ENCODE results near the gene CKS2.

DNA sequence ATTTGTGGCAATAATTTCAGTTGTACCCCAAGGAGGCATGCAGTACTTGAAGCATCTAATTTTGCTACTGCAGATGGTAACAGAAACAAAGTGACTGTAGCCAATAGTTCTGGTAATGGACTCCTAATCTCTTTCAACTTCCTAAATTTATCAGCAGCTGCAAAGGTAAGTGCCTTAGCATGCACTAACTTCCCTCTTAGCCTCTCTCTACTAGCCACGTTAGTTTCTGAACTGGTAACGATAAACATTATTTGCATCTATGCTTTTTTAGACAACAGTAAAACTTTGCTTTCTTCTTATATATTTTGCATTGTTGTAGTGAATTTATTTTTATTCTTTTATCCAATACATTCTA lies 6.2 kb upstream of the CKS2 start:
- TF ChIP-seq, protein P1, sequence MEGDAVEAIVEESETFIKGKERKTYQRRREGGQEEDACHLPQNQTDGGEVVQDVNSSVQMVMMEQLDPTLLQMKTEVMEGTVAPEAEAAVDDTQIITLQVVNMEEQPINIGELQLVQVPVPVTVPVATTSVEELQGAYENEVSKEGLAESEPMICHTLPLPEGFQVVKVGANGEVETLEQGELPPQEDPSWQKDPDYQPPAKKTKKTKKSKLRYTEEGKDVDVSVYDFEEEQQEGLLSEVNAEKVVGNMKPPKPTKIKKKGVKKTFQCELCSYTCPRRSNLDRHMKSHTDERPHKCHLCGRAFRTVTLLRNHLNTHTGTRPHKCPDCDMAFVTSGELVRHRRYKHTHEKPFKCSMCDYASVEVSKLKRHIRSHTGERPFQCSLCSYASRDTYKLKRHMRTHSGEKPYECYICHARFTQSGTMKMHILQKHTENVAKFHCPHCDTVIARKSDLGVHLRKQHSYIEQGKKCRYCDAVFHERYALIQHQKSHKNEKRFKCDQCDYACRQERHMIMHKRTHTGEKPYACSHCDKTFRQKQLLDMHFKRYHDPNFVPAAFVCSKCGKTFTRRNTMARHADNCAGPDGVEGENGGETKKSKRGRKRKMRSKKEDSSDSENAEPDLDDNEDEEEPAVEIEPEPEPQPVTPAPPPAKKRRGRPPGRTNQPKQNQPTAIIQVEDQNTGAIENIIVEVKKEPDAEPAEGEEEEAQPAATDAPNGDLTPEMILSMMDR (IDR thresholded peaks at IDR 0.05): no peak
- TF ChIP-seq POLR2AphosphoS5 (IDR thresholded peaks at IDR 0.05): no peak

All from suprapubic skin (tissue), 3 donors.